Psoas muscle (tissue), 8 donors: Measurements from ENCODE around the gene THSD1. TPM values are rescaled to one million over a fixed set of nuclear protein-coding genes. Genes with fewer than 3 reads are reported as not detected.

ENCODE experiments used
- ATAC-seq, 4 donors: fragments of 200-7000 bp; cut with Tn5 transposase; one replicate each; pipeline ENCODE4 v1.9.1; 2020; ENCODE audit warnings: moderate library complexity in 3 of 4, mild to moderate bottlenecking in 2 of 4
- DNase-seq, 2 donors: peaks; one replicate each; pipeline ENCODE4 v3.0.0-alpha.2; 2020
- H3K27ac ChIP-seq: fragments of 200-600 bp; one replicate; pipeline ENCODE4 v1.8.0; 2022
- H3K27me3 ChIP-seq, 3 donors: fragments of 200-600 bp in 1 of 3; one replicate each; pipeline versions ENCODE4 v1.6.1 to v1.8.0; 2013 to 2022; ENCODE audit warnings: low read length in 2 of 3, mild to moderate bottlenecking in 2 of 3, moderate library complexity in 1 of 3; ENCODE audit not compliant: insufficient read depth in 3 of 3
- H3K36me3 ChIP-seq, 2 donors: fragments of 200-600 bp in 1 of 2; one replicate each; pipeline versions ENCODE4 v1.6.1 to v1.8.0; 2013 to 2022; ENCODE audit warnings: low read depth in 1 of 2, mild to moderate bottlenecking in 1 of 2, moderate library complexity in 1 of 2; ENCODE audit not compliant: insufficient read depth in 1 of 2
- H3K4me1 ChIP-seq: fragments of 200-600 bp; one replicate; pipeline ENCODE4 v1.8.0; 2022
- H3K4me3 ChIP-seq: fragments of 200-600 bp; one replicate; pipeline ENCODE4 v1.8.0; 2022; ENCODE audit warnings: mild to moderate bottlenecking
- H3K9me3 ChIP-seq: fragments of 200-600 bp; one replicate; pipeline ENCODE4 v1.8.0; 2022
- CTCF ChIP-seq: fragments of 200-600 bp; IDR thresholded peaks from one replicate; pipeline ENCODE4 v1.8.0; 2022; ENCODE audit warnings: antibody characterized with exemption
- WGBS, 3 donors: extraction: QIAGEN DNeasy Blood & Tissue Kit; methylation state at CpG; one replicate each; pipeline versions ENCODE4 v1.1.6 to v1.1.7; 2013; 5-methylcytosine and 5-hydroxymethylcytosine counted together
- intact Hi-C, 2 donors: fragments of 100-400 bp; cut with DNase I; formaldehyde crosslinking; loops; one replicate each; pipeline versions ENCODE4 v1.11.0 to v1.14.2; 2022
- polyA plus RNA-seq, 3 donors: library from polyadenylated mRNA; stranded (reverse); fragments of 200-250 nt; gene quantifications; one replicate each; pipeline ENCODE4 v1.2.3, GENCODE V29; 2013
- total RNA-seq, 4 donors: library from RNA; stranded (reverse); fragmentation: NEBNext Ultra II Directional in 2 of 4; extraction: Animal tissue kit (Norgen Biotek cat#: 25700) in 2 of 4; gene quantifications; one replicate each; pipeline versions ENCODE4 v1.2.1 to v1.2.4, GENCODE V29; 2021 to 2023
- donor health status: healthy with polysubstance abuse.
- donor health status: DM: no; HTN: no; CAD: no; lungs with moderate emphysema.
- donor health status: Bipolar disorder and iron deficiency.
- donor health status: healthy.
- donor health status: DM: yes; HTN: yes; CAD: no.
- donor health status: DM: no; HTN: no; CAD: no.
- donor health status: DM: no; HTN: no; CAD: no.
- donor health status: DM: yes; HTN: yes; CAD: no.

The THSD1 gene
- total and polyA plus RNA-seq, 7 donors = 2.0 to 5.6 (median 3.2) TPM

- no peak for DNase-seq
Observed at GRCh38 chr13:52356327-52356726, 49.6 kb downstream of the THSD1 start.

DNA sequence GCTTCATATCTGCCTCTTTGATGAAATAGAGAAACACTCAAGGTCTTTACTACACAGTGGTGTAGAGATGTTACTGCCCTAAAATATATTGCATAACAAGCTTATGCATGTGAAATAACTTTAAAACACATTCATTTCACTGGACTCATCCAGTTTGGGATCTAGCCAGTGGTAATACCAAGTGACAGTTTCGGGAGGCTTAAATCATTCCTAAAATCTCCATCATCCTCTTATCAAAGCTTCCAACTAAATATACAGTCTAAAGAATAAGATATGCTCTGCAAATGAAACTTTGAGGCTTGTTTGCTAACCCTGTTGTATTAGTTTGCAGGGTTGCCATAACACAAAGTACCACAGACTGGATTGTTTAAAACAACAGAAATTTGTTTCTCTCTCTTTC is 52.8 kb downstream of the THSD1 start:
- H3K4me3 ChIP-seq = no peak overlapping the region
- ATAC-seq (no peak), DNase-seq (no peak)
- 49 to 57% (median 53%) methylated on average over 1 of the region's 1 CpG for WGBS, 3 donors
- H3K36me3 ChIP-seq = no peaks in the 10 kb centered on the region
- H3K27ac ChIP-seq = no peak overlapping the region
- no peaks in the 10 kb centered on the region for H3K9me3 ChIP-seq
- intact Hi-C loops = no loop called here
- H3K27me3 ChIP-seq = no peaks in the 10 kb centered on the region
- TF ChIP-seq CTCF = no peak
- H3K4me1 ChIP-seq = no peaks in the 10 kb centered on the region

More at GRCh38 chr13:52356327-52356726, 49.6 kb downstream of the THSD1 start:
- Histone ChIP-seq H3K36me3 (no peaks in the 10 kb centered on the region), H3K4me1 (no peaks in the 10 kb centered on the region), H3K27ac (no peak overlapping the region), H3K4me3 (no peak overlapping the region), H3K27me3 (no peaks in the 10 kb centered on the region), H3K9me3 (no peaks in the 10 kb centered on the region)
- TF ChIP-seq CTCF = no peak
- 96 to 100% (median 98%) methylated on average over 2 of the region's 2 CpGs for WGBS, 3 donors
- intact Hi-C loops = no loop called here
- no peak for ATAC-seq

DNA sequence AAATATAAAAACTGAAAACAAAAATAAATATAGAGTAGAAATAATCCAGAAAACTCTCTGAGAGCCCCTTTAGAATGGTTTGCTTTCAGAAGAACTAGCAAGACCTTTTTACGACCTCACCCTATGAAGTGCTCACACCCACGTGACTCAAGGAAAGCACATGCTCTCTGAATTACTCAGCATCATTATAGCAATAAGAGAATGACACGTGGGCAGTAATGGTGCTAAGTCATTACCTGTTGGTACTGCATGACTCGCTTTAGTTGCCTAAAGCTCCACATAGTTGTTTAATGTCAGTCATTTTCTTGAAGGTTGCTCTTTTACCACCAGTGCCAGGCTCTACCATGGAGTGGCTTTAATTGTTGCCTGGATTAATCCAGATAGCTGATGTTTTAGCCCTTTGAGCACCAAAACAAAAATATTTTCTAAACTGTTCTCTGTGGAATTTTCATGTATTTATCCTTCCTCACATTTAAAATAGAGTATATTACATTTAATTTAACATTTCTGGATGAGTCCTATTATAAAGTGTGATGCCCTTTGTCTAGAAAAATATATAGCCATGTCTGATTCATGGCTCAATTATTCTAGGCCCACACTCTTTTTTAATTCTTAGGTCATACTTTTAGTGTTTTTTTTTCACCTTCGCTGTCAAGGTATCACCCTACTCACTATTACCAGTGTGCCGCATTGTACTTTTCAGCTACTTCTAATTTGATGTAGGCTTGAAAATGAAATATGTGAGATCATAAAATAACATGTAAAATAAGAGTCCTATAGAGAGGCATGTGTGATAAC is 56.8 kb downstream of the THSD1 start:
- ATAC-seq = no peak

GRCh38 chr13:52348071-52348470 is 57.9 kb downstream of the THSD1 start:
- Histone ChIP-seq H3K36me3 (no peaks in the 10 kb centered on the region), H3K9me3 (no peaks in the 10 kb centered on the region), H3K4me1 (no peaks in the 10 kb centered on the region), H3K27ac (no peak overlapping the region), H3K4me3 (no peak overlapping the region), H3K27me3 (no peaks in the 10 kb centered on the region)
- TF ChIP-seq CTCF = no peak
- ATAC-seq (no peak), DNase-seq (no peak)
- WGBS, 3 donors = 7 to 11% (median 8%) methylated on average over 5 of the region's 5 CpGs
- intact Hi-C loops = no loop called here

More for the DNA sequence above, 56.8 kb downstream of the THSD1 start:
- no peak for TF ChIP-seq CTCF
- no peak overlapping the region for H3K4me3 ChIP-seq
- H3K36me3 ChIP-seq = no peaks in the 10 kb centered on the region
- H3K9me3 ChIP-seq = no peaks in the 10 kb centered on the region
- H3K27ac ChIP-seq = no peak overlapping the region
- 84 to 86% (median 84%) methylated on average over 6 of the region's 6 CpGs for WGBS, 3 donors
- H3K27me3 ChIP-seq = no peaks in the 10 kb centered on the region
- no peaks in the 10 kb centered on the region for H3K4me1 ChIP-seq
- intact Hi-C loops = no loop called here
- DNase-seq = no peak
